ENCODE measurements around the gene CCDC146. TPM values are rescaled to one million over a fixed set of nuclear protein-coding genes. Genes with fewer than 3 reads are reported as not detected.

Gene CCDC146
- total RNA-seq, 1 donor from 2014 or later: 3.2 TPM

- Mint-ChIP-seq H3K9me3 (peaks cover 6% of the 10 kb centered on the region), H3K36me3 (ENCODE audit: low read depth) (peaks cover 2% of the 10 kb centered on the region), H3K4me3 (no peak overlapping the region), H3K27me3 (ENCODE audit: low read depth) (no peaks in the 10 kb centered on the region), H3K27ac (ENCODE audit: unreplicated experiment) (peak overlapping the region; percentile 0), H3K4me1 (peaks cover 16% of the 10 kb centered on the region)
- no peak for DNase-seq (ENCODE audit: low read depth, low spot score)
- no peak for TF ChIP-seq CTCF (conservative IDR thresholded peaks at IDR 0.05)
Observed at GRCh38 chr7:77235276-77235675, 112.9 kb downstream of the CCDC146 start.

DNA sequence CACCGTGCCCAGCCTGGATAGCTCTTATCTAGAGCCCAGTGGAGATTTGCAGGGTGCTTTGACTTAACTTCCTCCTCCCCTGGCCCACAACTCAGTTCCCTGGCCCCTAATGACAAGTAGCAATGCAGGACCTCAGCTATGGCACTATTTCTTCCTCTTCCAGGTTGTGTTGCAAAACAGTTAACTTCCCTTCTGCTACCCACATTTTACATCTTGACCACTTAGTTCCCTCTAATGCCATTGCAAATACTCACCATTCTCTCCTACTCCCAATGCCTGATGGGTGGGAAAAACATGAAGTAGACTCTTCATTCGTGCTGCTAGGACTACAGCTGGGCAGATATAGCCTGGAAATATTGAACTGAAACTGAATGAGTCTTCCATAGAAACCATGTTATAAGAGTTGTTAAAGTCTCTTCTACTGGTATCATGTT, 116.3 kb downstream of the CCDC146 start:
- no peak for TF ChIP-seq CTCF (conservative IDR thresholded peaks at IDR 0.05)
- Mint-ChIP-seq H3K27me3 (ENCODE audit: low read depth) (no peaks in the 10 kb centered on the region), H3K27ac (ENCODE audit: unreplicated experiment) (peak overlapping the region; percentile 12), H3K9me3 (peaks cover 6% of the 10 kb centered on the region), H3K4me3 (no peak overlapping the region), H3K36me3 (ENCODE audit: low read depth) (peaks cover 2% of the 10 kb centered on the region), H3K4me1 (peaks cover 21% of the 10 kb centered on the region)
- DNase-seq (ENCODE audit: low read depth, low spot score): no peak

GRCh38 chr7:77239471-77239870, 117.1 kb downstream of the CCDC146 start:
- Mint-ChIP-seq H3K27ac (ENCODE audit: unreplicated experiment) (no peak overlapping the region), H3K36me3 (ENCODE audit: low read depth) (peaks cover 2% of the 10 kb centered on the region), H3K9me3 (peaks cover 6% of the 10 kb centered on the region), H3K27me3 (ENCODE audit: low read depth) (no peaks in the 10 kb centered on the region), H3K4me1 (peaks cover 21% of the 10 kb centered on the region), H3K4me3 (no peak overlapping the region)
- TF ChIP-seq CTCF (conservative IDR thresholded peaks at IDR 0.05): no peak
- no peak for DNase-seq (ENCODE audit: low read depth, low spot score)

DNA sequence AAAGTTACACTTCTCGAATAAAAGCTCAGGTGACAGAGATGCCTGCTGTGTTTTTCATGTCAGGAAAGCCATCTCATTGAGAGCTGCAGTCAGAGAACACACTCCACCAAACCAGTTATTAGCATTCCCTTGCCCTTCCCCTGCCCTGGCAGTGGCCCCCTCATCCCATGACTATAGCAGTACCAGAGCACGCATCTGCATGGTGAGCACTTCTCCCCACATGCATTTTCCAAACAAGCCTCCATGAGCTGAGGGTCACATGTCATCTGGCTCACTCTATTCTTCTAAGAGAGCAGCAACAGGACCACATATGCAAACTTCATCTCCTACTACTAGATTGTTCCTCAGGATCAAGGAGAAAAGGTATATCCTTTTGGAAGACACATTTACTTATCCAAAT, 119.7 kb downstream of the CCDC146 start:
- peaks cover 20% of the 10 kb centered on the region for H3K4me1 Mint-ChIP-seq
- H3K36me3 Mint-ChIP-seq (ENCODE audit: low read depth): peaks cover 2% of the 10 kb centered on the region
- no peak for TF ChIP-seq CTCF (conservative IDR thresholded peaks at IDR 0.05)
- no peak for DNase-seq (ENCODE audit: low read depth, low spot score)
- H3K4me3 Mint-ChIP-seq: no peak overlapping the region
- H3K27ac Mint-ChIP-seq (ENCODE audit: unreplicated experiment): no peak overlapping the region
- H3K9me3 Mint-ChIP-seq: peaks cover 6% of the 10 kb centered on the region
- no peaks in the 10 kb centered on the region for H3K27me3 Mint-ChIP-seq (ENCODE audit: low read depth)

GRCh38 chr7:77242554-77242953, 120.1 kb downstream of the CCDC146 start:
- H3K4me1 Mint-ChIP-seq: peaks cover 20% of the 10 kb centered on the region
- H3K9me3 Mint-ChIP-seq: peaks cover 6% of the 10 kb centered on the region
- no peak overlapping the region for H3K27ac Mint-ChIP-seq (ENCODE audit: unreplicated experiment)
- H3K36me3 Mint-ChIP-seq (ENCODE audit: low read depth): peaks cover 2% of the 10 kb centered on the region
- no peak overlapping the region for H3K4me3 Mint-ChIP-seq
- no peak for DNase-seq (ENCODE audit: low read depth, low spot score)
- no peak for TF ChIP-seq CTCF (conservative IDR thresholded peaks at IDR 0.05)
- no peaks in the 10 kb centered on the region for H3K27me3 Mint-ChIP-seq (ENCODE audit: low read depth)
